ENCODE data around the gene COL21A1.

Gene COL21A1

DNA sequence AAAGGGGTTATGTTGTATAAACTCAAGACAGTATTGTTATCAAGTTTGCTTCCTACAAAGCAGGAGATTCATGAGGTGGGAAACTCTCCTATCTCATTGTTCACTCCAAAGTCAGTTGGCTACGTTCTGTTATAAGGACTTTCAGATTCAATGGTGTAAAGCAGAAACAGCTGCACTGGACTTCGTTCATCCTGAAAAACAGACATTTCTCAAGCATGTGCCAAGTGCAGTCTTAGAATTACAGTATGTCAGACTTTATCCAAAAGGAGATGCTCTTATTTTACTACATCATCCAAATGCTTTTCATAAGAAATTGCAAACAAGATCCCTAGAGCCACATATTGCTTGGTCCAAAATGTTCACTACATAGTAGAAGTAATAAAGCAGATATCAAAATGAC is 14.9 kb downstream of the COL21A1 start:
- no peak overlapping the region for H2AFZ ChIP-seq (ENCODE audit: low read length)
- no peak overlapping the region for H3K4ac ChIP-seq (ENCODE audit: low read length)
- H3K4me1 ChIP-seq (ENCODE audit: control insufficient read depth in 2 of 2, insufficient read depth in 1 of 2, low read depth in 1 of 2, low read length in 2 of 2): no peaks in the 10 kb centered on the region
- H3K23ac ChIP-seq (ENCODE audit: low read depth, low read length, poor library complexity): no peak overlapping the region
- no peak overlapping the region for H3K18ac ChIP-seq (ENCODE audit: low read length)
- no peak overlapping the region for H3K14ac ChIP-seq (ENCODE audit: low read length)
- no peak overlapping the region for H2AK5ac ChIP-seq (ENCODE audit: low read depth, low read length)
- no peaks in the 10 kb centered on the region for H3K79me1 ChIP-seq (ENCODE audit: low read depth, low read length)
- no peak overlapping the region for H3K4me2 ChIP-seq (ENCODE audit: insufficient read depth, low read length, poor library complexity, severe bottlenecking)
- H3K9ac ChIP-seq (ENCODE audit: low read depth, low read length, poor library complexity): no peak overlapping the region
- H2BK12ac ChIP-seq (ENCODE audit: low read length): no peak overlapping the region
- H3K4me3 ChIP-seq (ENCODE audit: low read length in 2 of 2): no peak overlapping the region
- H3K27ac ChIP-seq (replicated peaks; ENCODE audit: low read length): no peak overlapping the region
- H2BK120ac ChIP-seq (ENCODE audit: low read depth, low read length): no peak overlapping the region
- H2BK15ac ChIP-seq (ENCODE audit: low read length): no peak overlapping the region
- H4K91ac ChIP-seq (ENCODE audit: low read depth, low read length, poor library complexity): no peak overlapping the region
- H3K27me3 ChIP-seq (ENCODE audit: control insufficient read depth in 3 of 3, insufficient read depth in 3 of 3, low read depth in 1 of 3, low read length in 3 of 3): no peaks in the 10 kb centered on the region
- WGBS, 2 donors (ENCODE audit: extremely low coverage in 2 of 2, insufficient read length in 2 of 2, insufficient replicate concordance in 1 of 2): no CpG with 5 or more reads among the region's 2 CpGs
- DNase-seq (ENCODE audit: low spot score): no peak
- H2BK5ac ChIP-seq (ENCODE audit: low read length): no peak overlapping the region
- no peaks in the 10 kb centered on the region for H3K9me3 ChIP-seq (replicated peaks in 1 of 2; ENCODE audit: control insufficient read depth in 2 of 2, insufficient read depth in 1 of 2, low read depth in 1 of 2, low read length in 2 of 2)
- H3K36me3 ChIP-seq (replicated peaks in 1 of 2; ENCODE audit: control insufficient read depth in 2 of 2, insufficient read depth in 2 of 2, low read length in 2 of 2): no peaks in the 10 kb centered on the region
- no peak overlapping the region for H4K8ac ChIP-seq (ENCODE audit: low read depth, low read length)

DNA sequence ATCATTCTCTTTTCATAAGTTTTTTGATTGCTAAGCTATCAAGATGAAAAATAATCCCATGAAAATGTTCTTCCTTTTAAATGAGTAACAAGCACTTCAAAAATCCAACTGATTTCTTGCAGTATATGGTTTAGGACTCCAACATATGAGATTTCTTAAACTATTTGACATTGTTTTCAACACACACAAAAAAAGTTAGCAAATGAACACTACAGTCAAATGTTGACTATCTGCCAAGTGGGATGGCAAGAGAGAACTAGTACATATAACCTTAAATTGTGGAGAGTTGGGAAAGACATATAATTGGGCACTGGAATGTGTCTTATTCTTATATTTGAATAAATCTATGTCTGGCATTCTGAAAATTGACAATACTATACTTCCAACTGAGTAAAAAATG is 15.6 kb downstream of the COL21A1 start:
- H2BK120ac ChIP-seq (ENCODE audit: low read depth, low read length): no peak overlapping the region
- DNase-seq (ENCODE audit: low spot score): no peak
- H3K4me1 ChIP-seq (ENCODE audit: control insufficient read depth in 2 of 2, insufficient read depth in 1 of 2, low read depth in 1 of 2, low read length in 2 of 2): no peaks in the 10 kb centered on the region
- H3K14ac ChIP-seq (ENCODE audit: low read length): no peak overlapping the region
- H3K27ac ChIP-seq (replicated peaks; ENCODE audit: low read length): no peak overlapping the region
- H3K23ac ChIP-seq (ENCODE audit: low read depth, low read length, poor library complexity): no peak overlapping the region
- no peak overlapping the region for H3K18ac ChIP-seq (ENCODE audit: low read length)
- no peak overlapping the region for H4K8ac ChIP-seq (ENCODE audit: low read depth, low read length)
- H3K4ac ChIP-seq (ENCODE audit: low read length): no peak overlapping the region
- H2AK5ac ChIP-seq (ENCODE audit: low read depth, low read length): no peak overlapping the region
- H2BK15ac ChIP-seq (ENCODE audit: low read length): no peak overlapping the region
- H2BK5ac ChIP-seq (ENCODE audit: low read length): no peak overlapping the region
- H3K9me3 ChIP-seq (replicated peaks in 1 of 2; ENCODE audit: control insufficient read depth in 2 of 2, insufficient read depth in 1 of 2, low read depth in 1 of 2, low read length in 2 of 2): no peaks in the 10 kb centered on the region
- no peak overlapping the region for H3K4me2 ChIP-seq (ENCODE audit: insufficient read depth, low read length, poor library complexity, severe bottlenecking)
- no peak overlapping the region for H2BK12ac ChIP-seq (ENCODE audit: low read length)
- no peaks in the 10 kb centered on the region for H3K36me3 ChIP-seq (replicated peaks in 1 of 2; ENCODE audit: control insufficient read depth in 2 of 2, insufficient read depth in 2 of 2, low read length in 2 of 2)
- H3K27me3 ChIP-seq (ENCODE audit: control insufficient read depth in 3 of 3, insufficient read depth in 3 of 3, low read depth in 1 of 3, low read length in 3 of 3): no peaks in the 10 kb centered on the region
- no peak overlapping the region for H4K91ac ChIP-seq (ENCODE audit: low read depth, low read length, poor library complexity)
- no peak overlapping the region for H3K4me3 ChIP-seq (ENCODE audit: low read length in 2 of 2)
- no peak overlapping the region for H2AFZ ChIP-seq (ENCODE audit: low read length)
- no peak overlapping the region for H3K9ac ChIP-seq (ENCODE audit: low read depth, low read length, poor library complexity)
- no peaks in the 10 kb centered on the region for H3K79me1 ChIP-seq (ENCODE audit: low read depth, low read length)

DNA sequence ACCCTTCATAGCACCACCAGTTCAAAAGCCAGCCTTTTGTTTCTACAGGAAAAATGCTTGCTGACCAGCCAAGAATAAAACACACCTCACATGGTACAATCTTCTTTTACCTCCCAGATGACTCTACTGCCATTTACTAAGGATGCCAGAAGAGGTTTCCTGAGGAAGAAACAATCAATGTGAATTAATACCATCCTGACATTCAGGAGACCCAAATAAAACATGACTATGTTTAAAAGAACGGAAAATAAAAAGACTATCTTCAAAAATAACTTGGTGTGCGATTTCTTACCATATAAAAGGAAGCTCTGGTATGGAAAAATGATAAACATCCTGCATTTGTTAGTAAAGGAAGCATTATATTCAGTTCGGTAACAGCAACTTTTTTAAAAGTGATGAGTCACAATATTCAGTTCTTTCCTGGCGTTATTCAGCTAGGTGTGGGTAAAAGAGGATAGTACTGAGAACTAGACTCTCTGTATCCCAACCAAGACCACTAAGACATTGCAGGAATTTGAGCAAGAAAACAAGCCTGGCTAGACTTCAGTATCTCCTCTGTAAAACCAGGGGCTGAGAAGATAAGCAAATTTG is 16.3 kb downstream of the COL21A1 start:
- H2AFZ ChIP-seq (ENCODE audit: low read length): no peak overlapping the region
- no CpG with 5 or more reads among the region's 4 CpGs for WGBS, 2 donors (ENCODE audit: extremely low coverage in 2 of 2, insufficient read length in 2 of 2, insufficient replicate concordance in 1 of 2)
- H3K4me3 ChIP-seq (ENCODE audit: low read length in 2 of 2): no peak overlapping the region
- no peak overlapping the region for H2BK12ac ChIP-seq (ENCODE audit: low read length)
- H3K4ac ChIP-seq (ENCODE audit: low read length): no peak overlapping the region
- no peaks in the 10 kb centered on the region for H3K27me3 ChIP-seq (ENCODE audit: control insufficient read depth in 3 of 3, insufficient read depth in 3 of 3, low read depth in 1 of 3, low read length in 3 of 3)
- H3K79me1 ChIP-seq (ENCODE audit: low read depth, low read length): no peaks in the 10 kb centered on the region
- no peaks in the 10 kb centered on the region for H3K36me3 ChIP-seq (replicated peaks in 1 of 2; ENCODE audit: control insufficient read depth in 2 of 2, insufficient read depth in 2 of 2, low read length in 2 of 2)
- H2BK5ac ChIP-seq (ENCODE audit: low read length): no peak overlapping the region
- H3K4me1 ChIP-seq (ENCODE audit: control insufficient read depth in 2 of 2, insufficient read depth in 1 of 2, low read depth in 1 of 2, low read length in 2 of 2): no peaks in the 10 kb centered on the region
- H4K8ac ChIP-seq (ENCODE audit: low read depth, low read length): no peak overlapping the region
- H3K14ac ChIP-seq (ENCODE audit: low read length): no peak overlapping the region
- H3K9me3 ChIP-seq (replicated peaks in 1 of 2; ENCODE audit: control insufficient read depth in 2 of 2, insufficient read depth in 1 of 2, low read depth in 1 of 2, low read length in 2 of 2): no peaks in the 10 kb centered on the region
- no peak overlapping the region for H2BK15ac ChIP-seq (ENCODE audit: low read length)
- DNase-seq (ENCODE audit: low spot score): no peak
- no peak overlapping the region for H3K18ac ChIP-seq (ENCODE audit: low read length)
- H3K9ac ChIP-seq (ENCODE audit: low read depth, low read length, poor library complexity): no peak overlapping the region
- no peak overlapping the region for H4K91ac ChIP-seq (ENCODE audit: low read depth, low read length, poor library complexity)
- no peak overlapping the region for H3K27ac ChIP-seq (replicated peaks; ENCODE audit: low read length)
- H3K23ac ChIP-seq (ENCODE audit: low read depth, low read length, poor library complexity): no peak overlapping the region
- H2BK120ac ChIP-seq (ENCODE audit: low read depth, low read length): no peak overlapping the region
- H2AK5ac ChIP-seq (ENCODE audit: low read depth, low read length): no peak overlapping the region
- no peak overlapping the region for H3K4me2 ChIP-seq (ENCODE audit: insufficient read depth, low read length, poor library complexity, severe bottlenecking)

DNA sequence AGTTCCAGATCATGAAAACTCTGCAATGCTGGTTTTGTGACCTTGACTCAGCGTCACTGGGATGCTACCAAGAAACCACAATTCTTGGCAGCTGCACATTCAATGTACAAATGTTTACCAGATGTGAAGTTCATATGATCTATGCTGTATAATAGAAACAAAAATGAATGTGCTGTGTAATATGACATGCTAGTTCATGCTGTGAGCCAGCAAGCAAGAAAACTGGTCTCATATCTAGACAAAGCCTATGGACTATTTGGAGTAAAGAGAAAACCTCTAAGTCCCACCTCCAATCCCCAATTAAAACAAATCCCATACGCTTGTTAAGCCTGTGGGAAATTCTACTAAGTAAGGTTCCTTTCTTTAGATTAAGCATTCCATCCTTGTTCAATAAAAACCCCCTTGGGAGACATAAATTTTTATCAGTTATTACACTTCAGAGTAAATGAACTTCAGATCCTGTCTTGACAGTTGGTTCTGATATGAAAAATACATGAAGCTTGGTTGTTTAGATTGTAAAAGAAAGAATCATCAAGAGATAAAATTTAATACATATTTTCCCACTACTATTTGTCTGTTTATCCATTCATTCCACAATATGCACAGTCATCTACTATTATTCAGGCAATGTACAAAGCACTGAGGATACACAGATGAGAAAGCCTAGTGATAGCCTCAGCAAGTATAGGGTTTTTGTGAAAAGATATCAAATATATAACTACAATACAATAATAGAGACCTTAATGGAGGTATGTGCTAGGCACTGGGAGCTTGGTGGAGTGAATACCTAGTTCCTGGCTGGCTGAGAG is 20.1 kb downstream of the COL21A1 start:
- no peak for DNase-seq (ENCODE audit: low spot score)
- Histone ChIP-seq H3K18ac (ENCODE audit: low read length) (no peak overlapping the region), H3K4ac (ENCODE audit: low read length) (no peak overlapping the region), H3K4me1 (ENCODE audit: control insufficient read depth in 2 of 2, insufficient read depth in 1 of 2, low read depth in 1 of 2, low read length in 2 of 2) (no peaks in the 10 kb centered on the region), H4K91ac (ENCODE audit: low read depth, low read length, poor library complexity) (no peak overlapping the region), H2BK15ac (ENCODE audit: low read length) (no peak overlapping the region), H2AK5ac (ENCODE audit: low read depth, low read length) (no peak overlapping the region), H4K8ac (ENCODE audit: low read depth, low read length) (no peak overlapping the region), H3K4me2 (ENCODE audit: insufficient read depth, low read length, poor library complexity, severe bottlenecking) (no peak overlapping the region), H2BK5ac (ENCODE audit: low read length) (no peak overlapping the region), H3K9ac (ENCODE audit: low read depth, low read length, poor library complexity) (no peak overlapping the region), H3K4me3 (ENCODE audit: low read length in 2 of 2) (no peak overlapping the region), H2BK12ac (ENCODE audit: low read length) (no peak overlapping the region), H3K79me1 (ENCODE audit: low read depth, low read length) (no peaks in the 10 kb centered on the region), H2AFZ (ENCODE audit: low read length) (no peak overlapping the region), H2BK120ac (ENCODE audit: low read depth, low read length) (no peak overlapping the region), H3K36me3 (replicated peaks in 1 of 2; ENCODE audit: control insufficient read depth in 2 of 2, insufficient read depth in 2 of 2, low read length in 2 of 2) (no peaks in the 10 kb centered on the region), H3K27ac (replicated peaks; ENCODE audit: low read length) (no peak overlapping the region), H3K23ac (ENCODE audit: low read depth, low read length, poor library complexity) (no peak overlapping the region), H3K9me3 (replicated peaks in 1 of 2; ENCODE audit: control insufficient read depth in 2 of 2, insufficient read depth in 1 of 2, low read depth in 1 of 2, low read length in 2 of 2) (no peaks in the 10 kb centered on the region), H3K14ac (ENCODE audit: low read length) (no peak overlapping the region), H3K27me3 (ENCODE audit: control insufficient read depth in 3 of 3, insufficient read depth in 3 of 3, low read depth in 1 of 3, low read length in 3 of 3) (no peaks in the 10 kb centered on the region)
- no CpG with 5 or more reads among the region's 2 CpGs for WGBS, 2 donors (ENCODE audit: extremely low coverage in 2 of 2, insufficient read length in 2 of 2, insufficient replicate concordance in 1 of 2)
